Measurements from ENCODE around the gene OLFM1. TPM values are rescaled to one million over a fixed set of nuclear protein-coding genes. Genes with fewer than 3 reads are reported as not detected.

The OLFM1 gene
- total RNA-seq, 1 donor from 2014 or later: 5.5 TPM

DNA sequence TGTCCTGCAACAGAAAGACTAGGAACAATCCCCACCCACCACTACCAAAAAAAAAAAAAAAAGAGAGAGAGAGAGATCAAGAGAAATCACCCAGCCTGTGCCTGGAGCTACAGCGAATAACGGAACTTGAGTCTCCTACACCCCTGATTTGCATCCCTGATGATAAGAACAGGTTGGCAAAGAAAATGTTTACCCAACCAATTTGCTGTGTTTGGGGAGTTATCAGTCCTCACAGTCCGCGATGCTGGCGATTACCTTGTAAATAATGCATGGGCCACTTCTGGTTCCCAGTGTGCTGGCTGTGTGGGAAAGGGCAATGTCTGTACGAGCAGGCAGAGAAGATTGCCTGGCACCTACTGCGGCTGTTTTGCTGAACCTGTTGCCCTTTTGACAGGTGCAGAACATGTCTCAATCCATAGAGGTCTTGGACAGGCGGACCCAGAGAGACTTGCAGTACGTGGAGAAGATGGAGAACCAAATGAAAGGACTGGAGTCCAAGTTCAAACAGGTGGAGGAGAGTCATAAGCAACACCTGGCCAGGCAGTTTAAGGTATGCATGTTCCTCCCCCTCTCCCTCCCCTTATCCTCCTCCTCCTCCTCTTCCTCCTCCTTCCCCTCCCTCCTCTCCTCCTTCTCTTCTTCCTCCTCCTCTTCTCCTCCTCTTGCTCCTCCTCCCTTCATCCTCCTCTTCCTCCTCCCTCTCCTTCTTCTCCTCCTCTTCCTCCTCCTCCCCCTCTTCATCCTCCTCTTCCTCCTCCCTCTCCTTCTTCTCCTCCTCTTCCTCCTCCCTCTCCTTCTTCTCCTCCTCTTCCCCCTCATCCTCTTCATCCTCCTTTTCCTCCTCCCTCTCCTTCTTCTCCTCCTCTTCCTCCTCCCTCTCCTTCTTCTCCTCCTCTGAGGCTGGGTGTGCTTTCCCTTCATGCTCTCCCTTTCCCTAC, 8.3 kb downstream of the OLFM1 start:
- FAIRE-seq (no peak), DNase-seq (ENCODE audit: low read depth) (no peak)
- H3K4me3 ChIP-seq (ENCODE audit: insufficient read depth, low read depth, low read length): no peak overlapping the region
- Mint-ChIP-seq H3K36me3 (ENCODE audit: low read depth, unreplicated experiment) (no peaks in the 10 kb centered on the region), H3K9me3 (ENCODE audit: unreplicated experiment) (no peaks in the 10 kb centered on the region), H3K27me3 (ENCODE audit: low read depth, unreplicated experiment) (peaks cover 55% of the 10 kb centered on the region), H3K27ac (ENCODE audit: unreplicated experiment) (no peak overlapping the region), H3K4me1 (ENCODE audit: low read depth, unreplicated experiment) (no peaks in the 10 kb centered on the region), H3K4me3 (ENCODE audit: unreplicated experiment) (no peak overlapping the region)
- no peaks in the 10 kb centered on the region for H3K36me3 ChIP-seq (ENCODE audit: insufficient read depth, low read length)
- no peaks in the 10 kb centered on the region for H3K4me1 ChIP-seq (ENCODE audit: insufficient read depth, low read length)
- H3K27ac ChIP-seq (ENCODE audit: low read depth, low read length): no peak overlapping the region
- peaks cover 5% of the 10 kb centered on the region for H3K9me3 ChIP-seq (ENCODE audit: insufficient read depth, low read depth, low read length)
- H3K79me2 ChIP-seq (ENCODE audit: insufficient read depth, low read length): no peaks in the 10 kb centered on the region
- no peak overlapping the region for H2AFZ ChIP-seq (ENCODE audit: low read depth, low read length)
- TF ChIP-seq EZH2 (IDR thresholded peaks at IDR 0.05; ENCODE audit: insufficient read depth, low read length): no peak
- TF ChIP-seq, protein P1, sequence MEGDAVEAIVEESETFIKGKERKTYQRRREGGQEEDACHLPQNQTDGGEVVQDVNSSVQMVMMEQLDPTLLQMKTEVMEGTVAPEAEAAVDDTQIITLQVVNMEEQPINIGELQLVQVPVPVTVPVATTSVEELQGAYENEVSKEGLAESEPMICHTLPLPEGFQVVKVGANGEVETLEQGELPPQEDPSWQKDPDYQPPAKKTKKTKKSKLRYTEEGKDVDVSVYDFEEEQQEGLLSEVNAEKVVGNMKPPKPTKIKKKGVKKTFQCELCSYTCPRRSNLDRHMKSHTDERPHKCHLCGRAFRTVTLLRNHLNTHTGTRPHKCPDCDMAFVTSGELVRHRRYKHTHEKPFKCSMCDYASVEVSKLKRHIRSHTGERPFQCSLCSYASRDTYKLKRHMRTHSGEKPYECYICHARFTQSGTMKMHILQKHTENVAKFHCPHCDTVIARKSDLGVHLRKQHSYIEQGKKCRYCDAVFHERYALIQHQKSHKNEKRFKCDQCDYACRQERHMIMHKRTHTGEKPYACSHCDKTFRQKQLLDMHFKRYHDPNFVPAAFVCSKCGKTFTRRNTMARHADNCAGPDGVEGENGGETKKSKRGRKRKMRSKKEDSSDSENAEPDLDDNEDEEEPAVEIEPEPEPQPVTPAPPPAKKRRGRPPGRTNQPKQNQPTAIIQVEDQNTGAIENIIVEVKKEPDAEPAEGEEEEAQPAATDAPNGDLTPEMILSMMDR (IDR thresholded peaks at IDR 0.05; ENCODE audit: insufficient read depth, low read depth, low read length): no peak
- H4K20me1 ChIP-seq (ENCODE audit: insufficient read depth, low read length): no peaks in the 10 kb centered on the region
- H3K9ac ChIP-seq (ENCODE audit: low read length): no peak overlapping the region
- H3K27me3 ChIP-seq (ENCODE audit: insufficient read depth, low read length): no peaks in the 10 kb centered on the region
- H3K4me2 ChIP-seq (ENCODE audit: low read length): no peak overlapping the region

DNA sequence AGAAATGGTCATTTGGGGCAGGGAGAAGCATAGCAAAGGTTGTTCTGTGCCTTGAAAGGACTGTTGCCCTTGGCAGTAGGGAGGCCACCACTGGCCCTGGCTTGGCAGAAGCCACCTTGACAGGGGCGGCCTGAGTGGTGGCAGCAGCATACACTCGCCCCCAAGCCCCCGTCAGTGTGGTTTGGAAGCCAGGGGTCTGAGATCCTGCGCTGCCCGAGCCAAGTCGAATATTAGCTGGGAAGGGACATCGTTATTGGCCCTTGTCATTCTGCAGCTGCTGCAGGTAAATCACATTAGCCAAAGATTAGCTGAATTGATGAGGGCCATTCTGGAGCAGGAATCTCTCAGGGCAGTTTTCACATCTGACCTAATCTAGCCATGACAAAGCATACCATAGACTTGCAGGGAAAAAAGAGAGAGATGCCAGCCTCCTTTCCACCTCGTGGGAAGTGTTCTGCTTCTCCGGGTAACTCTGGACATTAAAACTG, 9.0 kb downstream of the OLFM1 start:
- Histone ChIP-seq H4K20me1 (ENCODE audit: insufficient read depth, low read length) (no peaks in the 10 kb centered on the region), H3K27me3 (ENCODE audit: insufficient read depth, low read length) (no peaks in the 10 kb centered on the region), H3K27ac (ENCODE audit: low read depth, low read length) (no peak overlapping the region), H3K4me3 (ENCODE audit: insufficient read depth, low read depth, low read length) (no peak overlapping the region), H3K4me2 (ENCODE audit: low read length) (no peak overlapping the region), H3K36me3 (ENCODE audit: insufficient read depth, low read length) (no peaks in the 10 kb centered on the region), H2AFZ (ENCODE audit: low read depth, low read length) (no peak overlapping the region), H3K4me1 (ENCODE audit: insufficient read depth, low read length) (no peaks in the 10 kb centered on the region), H3K79me2 (ENCODE audit: insufficient read depth, low read length) (no peaks in the 10 kb centered on the region), H3K9me3 (ENCODE audit: insufficient read depth, low read depth, low read length) (peaks cover 3% of the 10 kb centered on the region), H3K9ac (ENCODE audit: low read length) (no peak overlapping the region)
- Mint-ChIP-seq H3K27ac (ENCODE audit: unreplicated experiment) (no peak overlapping the region), H3K9me3 (ENCODE audit: unreplicated experiment) (no peaks in the 10 kb centered on the region), H3K4me3 (ENCODE audit: unreplicated experiment) (no peak overlapping the region), H3K36me3 (ENCODE audit: low read depth, unreplicated experiment) (no peaks in the 10 kb centered on the region), H3K4me1 (ENCODE audit: low read depth, unreplicated experiment) (no peaks in the 10 kb centered on the region), H3K27me3 (ENCODE audit: low read depth, unreplicated experiment) (peaks cover 61% of the 10 kb centered on the region)
- TF ChIP-seq, protein P1 (IDR thresholded peaks at IDR 0.05; ENCODE audit: insufficient read depth, low read depth, low read length): no peak
- TF ChIP-seq EZH2 (IDR thresholded peaks at IDR 0.05; ENCODE audit: insufficient read depth, low read length): no peak
- DNase-seq (ENCODE audit: low read depth) (no peak), FAIRE-seq (no peak)

All from astrocyte (in vitro differentiated cells and primary cell).